AG09309 (cell line): ENCODE data around the gene DLGAP1.
"Not testable (repeated sequence)": the region's sequence is repeated elsewhere in the genome, so short reads cannot be mapped to it uniquely, and the experiment has no call there.

Source experiments
- DNase-seq: peaks from one replicate; pipeline ENCODE4 v3.0.0-alpha.2; 2010; ENCODE audit warnings: low read depth
- H3K4me3 ChIP-seq: 2 replicates; pipeline ENCODE4 v1.5.1; 2011; ENCODE audit warnings: mild to moderate bottlenecking, low read depth, low read length, moderate library complexity; ENCODE audit not compliant: control insufficient read depth
- CTCF ChIP-seq: IDR thresholded peaks from 2 replicates; pipeline ENCODE4 v1.5.1; 2011; ENCODE audit warnings: mild to moderate bottlenecking, low read depth, low read length, inconsistent platforms; ENCODE audit not compliant: insufficient read depth, control insufficient read depth; ENCODE audit errors: missing control alignments

The DLGAP1 gene

GRCh38 chr18:4455113-4455811, at the start of gene DLGAP1:
Gene DLGAP1, minus strand, starts transcription at chr18:4455307.
- no peak within 1 kb of the TSS for H3K4me3 ChIP-seq
- no peak for TF ChIP-seq CTCF
- no peak for DNase-seq

GRCh38 chr18:4494703-4495284, 39.7 kb upstream of the DLGAP1 start:
- H3K4me3 ChIP-seq, DNase-seq: not testable (repeated sequence)

GRCh38 chr18:4468511-4468910, 13.4 kb upstream of the DLGAP1 start:
- no peak for TF ChIP-seq CTCF
- no peak overlapping the region for H3K4me3 ChIP-seq
- DNase-seq: no peak

GRCh38 chr18:4454537-4455112, 482 bp downstream of the DLGAP1 start:
- no peak for DNase-seq

GRCh38 chr18:4453874-4454536, 1.1 kb downstream of the DLGAP1 start:
- no peak overlapping the region for H3K4me3 ChIP-seq
- DNase-seq: no peak

More at GRCh38 chr18:4454537-4455112, 482 bp downstream of the DLGAP1 start:
- TF ChIP-seq CTCF: no peak
- H3K4me3 ChIP-seq: no peak overlapping the region

GRCh38 chr18:4453567-4453873, 1.6 kb downstream of the DLGAP1 start:
- TF ChIP-seq CTCF: no peak
- no peak overlapping the region for H3K4me3 ChIP-seq
- DNase-seq: no peak

More at GRCh38 chr18:4453874-4454536, 1.1 kb downstream of the DLGAP1 start:
- TF ChIP-seq CTCF: no peak
